A204.1 (cell line): ENCODE measurements around the gene ATE1.
"Not testable (repeated sequence)": the region's sequence is repeated elsewhere in the genome, so short reads cannot be mapped to it uniquely, and the experiment has no call there.

ENCODE experiments used
- FAIRE-seq: peaks from 2 replicates; lab custom pipeline; 2012; peaks lifted over from hg19 to GRCh38; lab: Jason Lieb, UNC

Gene ATE1

GRCh38 chr10:121927841-121928527 lies at the start of gene ATE1:
Gene ATE1 (minus strand): TSS chr10:121928031. CDS start chr10:121927949, 82 bp downstream.
- no peak for FAIRE-seq

GRCh38 chr10:121976607-121977006 lies 48.8 kb upstream of the ATE1 start:
- no peak for FAIRE-seq

GRCh38 chr10:121975295-121976086 lies 47.7 kb upstream of the ATE1 start:
- FAIRE-seq, result no peak

- no peak for FAIRE-seq
Measured at GRCh38 chr10:121974535-121975294, 46.9 kb upstream of the ATE1 start, which contains the start of gene NSMCE4A. Gene NSMCE4A (minus strand): TSS chr10:121975217. CDS start chr10:121975165, 52 bp downstream.

- no peak for FAIRE-seq
Measured at GRCh38 chr10:121974019-121974534, 46.2 kb upstream of the ATE1 start.

- FAIRE-seq, result not testable (repeated sequence)
Measured at GRCh38 chr10:121969086-121969485, 41.3 kb upstream of the ATE1 start.

GRCh38 chr10:121965996-121966395 lies 38.2 kb upstream of the ATE1 start:
- FAIRE-seq, result no peak

GRCh38 chr10:121961456-121961855 lies 33.6 kb upstream of the ATE1 start:
- no peak for FAIRE-seq

GRCh38 chr10:121959671-121960070 lies 31.8 kb upstream of the ATE1 start:
- no peak for FAIRE-seq

GRCh38 chr10:121956111-121957061 lies 28.6 kb upstream of the ATE1 start:
- no peak for FAIRE-seq

GRCh38 chr10:121952226-121952625 lies 24.4 kb upstream of the ATE1 start:
- FAIRE-seq, result no peak

- no peak for FAIRE-seq
Measured at GRCh38 chr10:121949451-121949850, 21.6 kb upstream of the ATE1 start.

- peak; percentile 11 for FAIRE-seq
Measured at GRCh38 chr10:121949049-121949448, 21.2 kb upstream of the ATE1 start.

GRCh38 chr10:121947343-121948330 lies 19.8 kb upstream of the ATE1 start:
- FAIRE-seq, result no peak

GRCh38 chr10:121942749-121943416 lies 15.1 kb upstream of the ATE1 start:
- FAIRE-seq, result no peak

GRCh38 chr10:121941532-121941931 lies 13.7 kb upstream of the ATE1 start:
- FAIRE-seq, result no peak

- FAIRE-seq, result no peak
Measured at GRCh38 chr10:121936295-121936694, 8.5 kb upstream of the ATE1 start.

GRCh38 chr10:121935702-121936101 lies 7.9 kb upstream of the ATE1 start:
- no peak for FAIRE-seq

GRCh38 chr10:121930268-121931085 lies 2.6 kb upstream of the ATE1 start:
- not testable (repeated sequence) for FAIRE-seq
